GM18498 (cell line): ENCODE measurements around the gene SWI5.
"Not testable (repeated sequence)": the region's sequence is repeated elsewhere in the genome, so short reads cannot be mapped to it uniquely, and the experiment has no call there.

Source experiments
- ATAC-seq: cut with Tn5 transposase; IDR thresholded peaks from one replicate; pipeline ENCODE4 v1.9.1; 2021; ENCODE audit warnings: mild to moderate bottlenecking, moderate library complexity; ENCODE audit not compliant: unreplicated experiment

SWI5 gene

DNA sequence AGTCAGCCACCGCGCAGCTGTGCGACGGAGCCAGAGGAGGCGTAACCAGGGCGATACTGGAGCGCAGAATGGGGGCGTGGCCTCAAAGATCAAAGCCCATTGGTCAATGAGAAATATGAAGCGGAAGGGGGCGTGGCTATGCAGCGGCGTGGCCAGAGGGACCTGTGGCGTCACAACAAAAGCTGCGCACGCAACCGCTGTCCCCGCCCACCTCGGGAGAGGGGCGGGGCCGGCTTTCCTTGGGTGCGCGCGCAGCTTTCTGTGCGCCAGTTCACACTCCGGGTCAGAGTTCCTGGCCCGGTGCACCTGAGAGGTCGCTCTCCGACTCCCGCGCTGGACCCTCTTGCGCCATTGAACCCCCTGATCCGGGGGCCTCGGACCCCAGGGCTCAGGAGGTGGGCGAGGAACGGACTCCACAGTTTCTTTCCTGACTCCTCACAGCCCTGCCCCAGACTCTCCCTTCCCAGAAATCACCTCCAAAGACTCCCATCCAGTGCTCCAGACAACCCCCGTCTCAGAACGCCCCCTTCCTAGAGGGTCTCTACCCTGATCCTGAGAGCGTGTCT, at the start of gene SWI5:
Gene SWI5, plus strand, starts transcription at position 269 of the 566 bp plus-strand sequence.
- peak; percentile 97 for ATAC-seq

DNA sequence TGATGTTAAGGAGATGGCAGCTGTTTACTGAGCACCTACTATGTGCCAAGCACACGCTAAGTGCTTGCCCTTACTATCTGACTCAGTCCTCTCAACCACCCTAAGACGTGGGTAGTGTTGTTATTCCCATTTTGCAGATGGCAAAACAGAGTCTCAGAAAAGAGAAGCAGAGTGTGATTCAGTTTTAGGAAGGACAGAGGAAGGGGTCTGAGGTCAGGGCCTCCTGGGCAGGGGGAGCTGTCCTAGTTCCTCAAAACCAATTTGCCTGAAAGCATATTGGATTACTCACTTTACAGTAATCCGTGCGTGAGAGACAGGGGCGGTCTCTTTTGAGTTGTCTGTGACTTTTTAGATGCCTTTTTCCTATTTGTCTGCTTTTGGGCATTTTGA, 49.7 kb upstream of the SWI5 start:
- no peak for ATAC-seq

DNA sequence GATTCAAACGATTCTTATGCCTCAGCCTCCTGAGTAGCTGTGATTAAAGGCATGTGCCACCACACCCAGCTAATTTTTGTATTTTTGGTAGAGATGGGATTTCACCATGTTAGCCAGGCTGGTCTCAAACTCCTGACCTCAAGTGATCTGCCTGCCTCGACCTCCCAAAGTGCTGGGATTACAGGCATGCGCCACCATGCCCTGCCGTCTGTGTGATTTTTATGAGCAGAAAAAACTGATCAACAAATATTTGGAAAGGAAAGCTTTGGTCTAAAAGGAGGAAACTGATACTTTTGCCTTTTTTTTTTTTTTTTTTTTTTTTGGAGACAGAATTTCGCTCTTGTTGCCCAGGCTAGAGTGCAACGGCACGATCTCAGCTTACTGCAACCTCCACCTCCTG, 45.2 kb upstream of the SWI5 start:
- ATAC-seq: not testable (repeated sequence)

DNA sequence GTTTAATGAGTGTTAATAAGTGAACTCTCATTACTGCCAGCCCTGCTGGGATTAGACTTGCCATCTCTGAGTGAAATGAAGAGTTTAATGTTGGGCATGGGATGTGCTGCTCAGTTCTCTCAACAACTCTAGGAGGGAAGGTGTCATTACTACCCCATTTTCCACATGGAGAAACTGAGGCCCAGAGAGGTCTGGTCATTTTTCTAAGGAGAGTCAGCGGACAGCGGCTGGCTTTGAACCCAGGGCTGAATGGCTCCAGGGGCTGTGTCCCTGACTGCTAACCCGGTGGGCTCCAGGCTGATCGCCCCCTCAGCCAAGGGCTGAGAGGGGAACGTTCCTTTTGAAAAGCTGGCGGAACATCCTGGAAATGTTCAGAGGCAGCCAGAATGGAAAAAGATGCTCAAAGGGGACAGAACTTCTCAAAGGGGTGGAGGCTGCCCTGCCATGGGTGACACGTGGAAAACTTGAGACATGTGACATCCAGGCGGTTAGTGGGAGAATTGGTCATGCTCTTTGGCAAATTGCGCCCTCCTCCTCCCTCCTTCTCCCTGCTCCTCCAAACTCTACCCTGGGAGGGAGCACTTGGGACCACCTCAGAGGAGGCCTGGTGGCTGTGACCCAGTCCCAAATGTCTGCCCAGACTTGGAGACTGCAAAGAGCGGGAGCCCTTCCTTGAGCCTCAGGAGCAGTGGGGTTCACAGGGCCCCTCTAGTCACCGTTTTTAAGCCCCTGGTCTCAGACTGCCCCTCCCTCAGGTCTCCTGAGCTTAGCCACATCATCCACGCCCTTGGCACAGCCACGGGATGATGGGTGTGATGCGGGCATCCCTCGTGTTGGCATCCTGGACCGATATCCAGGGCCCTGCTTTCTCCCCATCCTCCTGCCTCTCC, 44.2 kb upstream of the SWI5 start:
- no peak for ATAC-seq

DNA sequence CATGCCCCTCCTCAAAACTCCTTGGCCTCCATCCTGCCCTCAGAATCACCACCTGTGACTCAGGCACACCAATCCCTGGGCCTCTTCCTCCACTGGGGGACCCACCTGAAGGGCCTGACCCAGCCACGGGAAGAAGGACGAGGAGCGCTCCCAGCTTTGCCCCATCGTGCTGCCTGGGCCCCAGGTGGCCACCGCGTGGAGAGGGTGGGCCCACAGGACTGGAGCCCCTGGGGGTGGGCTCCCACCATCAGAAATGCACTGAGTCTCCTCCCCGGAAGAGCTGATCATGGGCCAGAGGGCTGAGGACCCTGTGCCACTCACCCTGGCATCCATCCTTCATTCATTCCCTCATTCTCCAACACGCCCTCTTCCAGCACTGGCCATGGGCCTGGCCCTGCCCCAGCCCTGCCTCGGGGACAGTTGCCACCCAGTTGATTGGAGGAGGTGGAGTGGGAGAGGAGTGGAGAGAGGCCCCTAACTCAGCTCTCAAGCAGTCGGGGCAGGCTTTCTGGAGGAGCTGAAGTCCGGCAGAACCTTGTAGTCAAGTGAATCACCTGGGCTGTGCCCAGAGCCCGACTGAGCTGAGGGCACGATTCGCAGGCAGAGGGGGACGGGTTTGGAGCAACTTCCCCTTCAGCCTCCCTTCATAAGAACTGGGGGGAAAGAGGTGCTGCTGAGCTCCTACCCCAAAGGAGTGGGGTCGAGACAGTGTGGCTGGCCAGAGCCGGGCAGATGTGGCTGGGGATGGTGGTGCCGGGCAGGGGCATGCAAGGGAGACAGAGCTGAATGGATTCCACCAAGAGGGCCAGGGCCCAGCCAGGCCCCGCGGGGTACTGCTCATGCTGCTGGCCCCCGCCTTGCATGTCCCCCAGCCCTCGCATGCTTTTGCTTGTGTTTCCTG, 43.3 kb upstream of the SWI5 start:
- ATAC-seq: no peak

DNA sequence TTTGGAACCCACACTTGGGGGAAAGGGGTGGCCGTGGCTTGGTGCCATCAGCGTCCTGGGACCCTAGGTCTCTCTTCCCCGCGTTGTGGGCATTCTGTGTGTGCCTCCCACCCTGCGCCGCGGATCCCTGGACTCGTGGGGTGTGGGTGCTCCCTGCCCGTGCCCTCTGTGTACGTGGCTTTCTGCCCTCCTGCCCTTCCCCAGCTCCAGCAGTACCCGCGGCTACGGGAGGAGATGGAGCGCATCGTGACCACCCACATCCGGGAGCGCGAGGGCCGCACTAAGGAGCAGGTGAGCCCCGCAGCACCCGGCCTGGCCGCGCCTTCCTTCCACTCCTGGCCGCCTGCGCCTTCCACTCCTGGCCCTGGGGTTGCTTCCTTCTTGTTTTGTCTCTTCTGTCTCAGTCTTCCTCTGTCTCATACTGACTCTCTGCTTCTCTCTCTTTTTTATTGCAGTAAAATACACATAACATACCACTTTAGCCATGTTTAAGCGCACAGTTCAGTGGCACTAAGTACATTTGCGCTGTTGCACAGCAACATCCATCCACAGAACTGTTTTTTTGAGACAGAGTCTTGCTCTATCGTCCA, 42.2 kb upstream of the SWI5 start:
- ATAC-seq: no peak

DNA sequence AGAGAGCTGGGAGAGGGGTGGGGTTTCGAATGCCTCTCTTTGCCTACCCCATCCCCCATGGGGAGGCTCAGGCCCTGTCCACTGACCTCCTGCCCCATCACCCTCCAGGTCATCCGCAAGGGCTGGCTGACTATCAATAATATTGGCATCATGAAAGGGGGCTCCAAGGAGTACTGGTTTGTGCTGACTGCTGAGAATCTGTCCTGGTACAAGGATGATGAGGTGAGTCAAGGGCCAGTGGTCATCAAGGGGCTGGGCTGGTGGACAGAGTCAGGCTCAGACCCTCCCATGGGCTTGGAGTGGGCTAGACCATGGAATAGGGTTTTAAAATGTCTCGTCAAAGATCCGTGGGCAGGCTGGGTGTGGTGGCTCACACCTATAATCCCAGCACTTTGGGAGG, 34.0 kb upstream of the SWI5 start:
- no peak for ATAC-seq

DNA sequence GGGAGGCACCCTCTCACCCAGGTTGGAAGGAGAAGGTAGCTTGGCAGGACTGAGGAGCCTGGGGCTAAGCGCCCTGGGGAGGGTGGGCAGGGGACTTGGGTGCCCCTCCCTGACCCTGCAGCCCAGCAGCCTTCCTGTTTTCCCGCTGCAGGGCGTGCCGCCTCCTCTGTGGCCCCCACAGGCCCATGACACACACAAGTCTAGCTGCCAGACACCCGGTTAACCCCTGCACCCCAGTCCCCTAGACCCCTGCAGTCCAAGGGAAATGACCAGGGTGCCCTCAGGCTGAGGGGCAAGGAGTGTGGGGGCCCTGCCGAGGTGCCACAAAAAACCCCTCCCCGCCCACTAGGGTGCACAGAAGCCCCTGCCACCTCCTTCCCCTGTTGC, 33.3 kb upstream of the SWI5 start:
- ATAC-seq: no peak

DNA sequence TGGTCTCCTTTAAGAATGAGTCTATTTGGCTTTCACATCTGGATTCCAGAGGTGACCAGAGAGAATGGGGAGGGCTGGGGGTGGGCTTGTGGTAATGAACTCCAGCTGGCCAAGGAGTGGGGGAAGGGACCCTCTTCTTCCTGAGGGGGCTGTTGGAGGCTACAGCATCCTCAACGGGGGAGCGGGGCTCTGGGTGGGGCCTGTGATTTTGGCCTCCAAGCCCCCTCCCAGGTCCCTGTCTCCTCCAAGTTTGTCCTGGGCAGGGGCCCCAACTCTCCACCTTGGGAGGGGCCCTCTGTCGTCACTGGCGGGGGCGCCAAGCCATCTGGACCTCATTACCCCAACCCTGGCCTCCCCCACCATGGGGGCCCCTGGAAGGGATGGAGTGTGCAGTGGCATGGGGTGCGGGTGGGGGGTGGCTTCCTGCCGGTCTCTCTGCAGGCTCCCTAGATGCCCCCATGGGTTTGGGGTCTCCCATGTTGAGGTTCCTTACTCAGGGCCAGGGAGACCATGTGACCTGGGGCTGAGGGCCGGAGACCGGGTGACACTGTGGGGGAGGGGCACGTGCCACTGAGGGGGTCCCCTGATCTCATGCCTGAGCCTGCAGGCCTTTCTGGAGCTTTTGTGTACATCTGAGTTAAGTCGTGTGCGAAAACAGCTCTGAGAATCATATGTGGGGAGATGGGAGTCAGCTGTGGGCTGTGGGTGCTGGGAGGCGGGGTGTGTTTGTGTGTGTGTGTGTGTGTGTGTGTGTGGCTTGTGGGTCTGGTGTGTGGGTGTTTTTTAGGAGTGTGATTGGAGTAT, 32.7 kb upstream of the SWI5 start:
- no peak for ATAC-seq

DNA sequence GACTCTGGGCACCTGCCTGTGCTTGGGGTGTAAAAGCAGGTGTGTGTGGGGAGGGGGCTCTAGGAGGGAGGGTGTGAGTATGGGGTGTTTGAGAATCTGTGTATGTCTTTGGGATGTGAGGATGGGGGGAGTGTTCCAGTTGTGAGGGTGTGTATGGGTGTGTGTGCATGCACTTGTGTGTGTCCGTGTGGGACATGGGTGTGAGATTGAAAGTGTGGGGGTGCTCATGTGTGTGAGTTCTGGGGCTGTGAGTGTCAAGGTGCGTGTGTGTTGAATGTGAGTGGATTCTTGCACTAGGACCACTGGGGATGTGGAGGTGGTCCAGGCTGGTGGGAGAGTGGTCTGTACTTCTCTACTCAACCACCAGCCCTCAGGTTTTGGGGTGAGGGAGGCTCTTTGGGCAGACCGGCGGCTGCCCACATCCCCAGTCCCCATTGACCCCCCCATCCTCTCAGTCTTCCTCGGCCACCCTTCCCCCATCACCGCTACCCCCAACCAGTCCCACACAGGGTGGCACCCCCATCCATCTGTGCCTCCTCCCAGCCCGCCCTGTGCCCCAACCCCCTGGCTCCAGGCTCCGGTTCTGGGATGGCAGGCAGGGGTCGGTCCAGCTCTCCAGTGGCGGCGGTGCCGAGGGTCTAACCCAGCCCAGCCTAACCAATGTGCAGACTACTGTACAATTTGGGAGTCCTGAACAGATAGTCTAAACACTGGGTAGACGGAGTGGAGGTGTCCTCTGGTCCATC, 31.8 kb upstream of the SWI5 start:
- ATAC-seq: no peak

DNA sequence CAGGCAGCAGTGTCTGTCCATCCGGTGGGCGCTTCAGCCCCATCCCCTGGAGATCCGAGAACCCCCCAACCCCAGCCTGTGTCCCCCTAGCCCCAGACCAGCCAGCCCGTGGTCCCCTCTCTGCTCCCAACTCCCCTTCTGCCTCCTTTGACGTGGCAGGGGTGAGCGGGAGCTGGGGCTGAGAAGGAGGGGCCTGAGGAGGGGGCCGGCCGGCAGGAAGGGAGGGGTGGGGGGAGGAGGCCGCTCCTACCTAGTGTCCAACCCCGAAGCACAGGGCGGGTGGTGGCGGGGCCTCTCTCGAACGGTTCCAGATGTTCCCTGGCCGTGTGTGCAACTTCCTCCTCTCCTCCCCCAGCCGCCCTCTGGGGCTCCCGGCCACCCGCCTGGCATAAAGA, 31.2 kb upstream of the SWI5 start:
- no peak for ATAC-seq

DNA sequence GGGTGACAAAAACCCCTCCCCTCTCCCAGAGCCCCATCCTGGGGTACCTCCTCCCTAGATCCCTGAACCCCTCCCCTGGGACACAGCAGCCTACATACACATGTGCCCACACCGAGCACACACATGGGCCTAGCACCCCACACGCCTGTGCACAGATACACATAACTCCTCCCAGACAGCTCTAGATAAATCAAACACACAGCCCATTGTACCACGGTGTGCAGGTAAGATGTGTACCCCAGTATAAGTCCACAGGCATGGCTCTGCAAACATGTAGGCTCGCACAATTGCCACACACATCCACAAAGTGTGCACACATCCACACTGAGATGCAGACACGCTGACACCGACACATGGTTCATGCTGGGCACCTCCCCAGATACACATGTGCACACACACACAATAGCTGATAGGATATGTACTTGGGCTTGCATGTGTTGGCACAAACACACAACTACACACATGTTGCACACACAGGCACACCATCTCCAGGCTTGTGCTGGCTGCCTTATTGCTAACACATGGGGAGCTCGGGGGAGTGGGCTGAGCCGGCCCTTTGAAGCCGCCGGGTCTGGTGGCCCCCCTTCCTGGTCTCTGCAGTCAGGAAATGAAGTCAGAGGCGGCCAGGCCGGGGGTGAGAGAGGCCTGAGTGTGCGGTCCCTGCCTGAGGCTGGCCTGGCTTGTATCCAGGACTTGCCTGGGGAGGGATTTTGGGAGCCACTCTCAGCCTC, 30.5 kb upstream of the SWI5 start:
- no peak for ATAC-seq

DNA sequence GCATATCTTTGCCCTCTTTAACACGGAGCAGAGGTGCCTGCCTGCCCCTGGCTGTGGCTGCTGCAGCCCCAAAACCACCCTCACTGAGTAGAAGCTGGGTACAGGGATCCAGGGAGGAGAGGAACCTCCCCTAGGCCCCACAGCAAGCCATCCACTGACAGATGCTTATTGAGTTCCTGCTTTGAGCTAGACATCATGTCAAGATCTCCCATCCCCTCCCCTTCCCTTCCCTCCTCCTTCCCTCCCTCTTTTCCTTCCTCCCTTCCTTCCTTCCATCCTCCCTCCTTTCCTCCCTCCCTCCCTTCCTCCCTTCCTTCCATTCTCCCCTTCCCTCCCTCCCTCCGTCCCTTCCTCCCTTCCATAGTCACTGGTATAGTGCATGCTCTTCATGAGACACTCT, 29.6 kb upstream of the SWI5 start:
- no peak for ATAC-seq

DNA sequence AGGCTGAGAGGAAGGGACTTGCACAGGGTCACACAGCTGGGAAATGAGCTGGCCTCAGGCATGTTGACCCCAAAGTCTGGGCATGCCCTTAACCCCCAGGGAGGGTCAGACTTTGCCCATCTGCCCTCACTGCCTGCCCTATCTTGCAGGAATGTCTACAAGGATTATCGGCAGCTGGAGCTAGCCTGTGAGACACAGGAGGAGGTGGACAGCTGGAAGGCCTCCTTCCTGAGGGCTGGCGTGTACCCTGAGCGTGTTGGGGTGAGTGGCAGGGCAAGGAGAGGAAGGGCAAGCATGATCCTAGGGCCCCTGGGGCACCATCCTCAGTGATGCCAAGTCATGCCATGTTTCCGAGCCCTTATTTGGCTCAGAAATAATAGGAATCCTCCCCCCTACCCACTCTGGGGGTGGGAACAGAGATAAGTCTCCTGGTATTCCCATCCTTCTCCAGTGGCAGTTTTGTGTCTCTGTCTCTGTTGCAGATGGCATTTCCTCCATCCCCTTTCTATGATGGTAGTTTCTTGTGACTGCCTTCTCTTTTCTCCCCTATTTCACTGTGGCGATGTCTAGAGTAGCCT, 28.8 kb upstream of the SWI5 start:
- ATAC-seq: no peak

DNA sequence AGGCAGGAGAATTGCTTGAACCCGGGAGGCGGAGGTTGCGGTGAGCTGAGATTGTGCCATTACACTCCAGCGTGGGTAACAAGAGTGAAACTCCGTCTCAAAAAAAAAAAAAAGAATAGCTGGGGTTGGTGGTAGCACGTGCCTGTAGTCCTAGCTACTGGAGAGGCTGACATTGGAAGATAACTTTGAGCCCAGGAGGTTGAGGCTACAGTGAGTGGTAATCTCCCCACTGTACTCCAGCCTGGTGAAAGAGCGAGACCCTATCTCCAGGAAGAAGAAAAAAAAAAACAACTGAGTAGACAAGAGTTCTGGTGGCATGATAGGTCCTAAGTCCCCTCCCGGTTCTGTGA, 26.5 kb upstream of the SWI5 start:
- peak; percentile 10 for ATAC-seq

DNA sequence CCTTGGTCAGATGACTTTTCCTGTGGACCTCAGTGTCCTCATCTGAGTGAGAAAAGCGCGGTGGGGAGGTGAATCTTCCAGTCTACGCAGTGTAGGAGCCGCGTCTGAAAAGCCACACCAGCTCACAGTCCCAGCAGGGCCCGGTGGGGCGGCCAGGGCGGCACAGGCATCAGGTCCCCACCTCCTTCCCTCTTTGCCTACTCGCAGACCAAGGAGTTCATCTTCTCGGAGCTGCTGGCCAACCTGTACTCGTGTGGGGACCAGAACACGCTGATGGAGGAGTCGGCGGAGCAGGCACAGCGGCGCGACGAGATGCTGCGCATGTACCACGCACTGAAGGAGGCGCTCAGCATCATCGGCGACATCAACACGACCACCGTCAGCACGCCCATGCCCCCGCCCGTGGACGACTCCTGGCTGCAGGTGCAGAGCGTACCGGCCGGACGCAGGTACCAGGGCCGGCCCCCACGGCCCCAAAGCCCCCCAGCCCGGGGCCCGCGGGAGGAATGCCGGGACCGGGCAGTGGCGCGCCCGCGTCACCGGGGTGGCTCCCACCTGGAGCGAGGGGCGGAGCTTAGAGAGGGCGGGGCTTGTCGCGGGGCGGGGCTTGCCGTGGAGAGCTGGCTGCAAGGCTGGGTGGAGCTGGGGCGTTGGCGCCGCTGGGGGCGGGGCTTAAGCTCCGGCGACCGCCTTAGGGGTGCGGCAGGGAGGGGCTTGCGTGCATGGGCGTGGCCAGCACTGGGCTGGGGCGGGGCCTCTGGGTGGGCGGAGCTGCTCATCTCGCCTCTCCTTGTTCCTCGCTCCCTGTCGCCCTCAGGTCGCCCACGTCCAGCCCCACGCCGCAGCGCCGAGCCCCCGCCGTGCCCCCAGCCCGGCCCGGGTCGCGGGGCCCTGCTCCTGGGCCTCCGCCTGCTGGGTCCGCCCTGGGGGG, 25.9 kb upstream of the SWI5 start:
- ATAC-seq: peak; percentile 90

DNA sequence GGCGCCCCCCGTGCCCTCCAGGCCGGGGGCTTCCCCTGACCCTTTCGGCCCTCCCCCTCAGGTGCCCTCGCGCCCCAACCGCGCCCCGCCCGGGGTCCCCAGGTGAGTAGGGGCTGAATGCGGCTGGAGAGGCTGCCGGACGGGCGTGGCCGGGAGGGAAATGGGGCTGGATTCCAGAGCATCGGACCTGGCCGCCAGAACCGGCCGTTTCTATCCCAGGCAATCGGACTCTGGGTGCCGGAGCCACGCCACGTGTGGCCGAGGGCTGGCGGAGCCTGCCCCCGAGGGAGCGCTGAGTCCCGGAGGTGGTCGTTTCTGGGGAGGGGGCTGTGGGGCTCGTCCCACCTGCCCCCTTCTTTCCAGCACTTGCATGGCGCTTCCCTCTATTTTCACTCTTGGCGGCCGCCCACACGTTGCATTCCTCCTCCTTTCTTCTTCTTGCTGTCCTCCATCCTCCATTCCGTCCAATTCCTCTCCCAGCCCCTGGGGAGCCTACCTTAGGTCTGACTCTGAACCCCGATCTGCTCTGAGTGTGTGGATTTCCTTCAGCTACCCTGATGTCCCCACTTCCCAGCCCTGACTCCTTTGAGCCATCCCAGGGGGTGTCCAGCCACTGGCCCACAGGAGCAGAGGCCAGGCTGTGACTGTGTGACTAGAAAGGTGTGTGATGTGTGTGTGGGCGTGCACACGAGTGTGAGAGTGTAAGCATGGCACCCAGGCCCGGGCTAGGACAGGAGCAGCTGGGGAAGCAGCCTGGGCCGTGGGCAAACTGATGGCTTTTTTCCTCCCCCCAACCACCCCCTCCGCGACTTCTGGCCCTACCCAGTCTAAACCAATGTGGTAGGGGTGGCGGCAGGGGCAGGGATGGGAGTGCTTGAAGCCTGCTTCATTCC, 25.0 kb upstream of the SWI5 start:
- ATAC-seq: no peak
